HepG2 (cell line): ENCODE data around the gene SPCS1. TPM values are rescaled to one million over a fixed set of nuclear protein-coding genes. Genes with fewer than 3 reads are reported as not detected.

Source experiments
- ATAC-seq: fragments of 200-7000 bp; cut with Tn5 transposase; 3 replicates; pipeline ENCODE4 v1.9.1; 2020; ENCODE audit warnings: mild to moderate bottlenecking, moderate library complexity
- BruUV-seq: library from RNA; stranded (reverse); fragments of 400-500 nt; replicated peaks from 2 replicates; lab custom pipeline; 2021; lab: Mats Ljungman, UMichigan
- CTCF ChIA-PET: fragments of 300-600 bp; formaldehyde crosslinking; extraction: SDS; loops from one replicate; lab custom pipeline; 2021; ENCODE audit warnings: low total read pairs, inconsistent platforms, low intra/inter-chr PET ratio; lab: Yijun Ruan, JAX
- POLR2A ChIA-PET: fragments of 350-600 bp; sonication (Branson Sonifier 250); formaldehyde crosslinking; loops from one replicate; lab custom pipeline; 2020; ENCODE audit warnings: antibody characterized with exemption, inconsistent platforms; lab: Yijun Ruan, JAX
- DNase-seq: peaks from one replicate; pipeline ENCODE4 v3.0.0-alpha.2; 2015; ENCODE audit warnings: low spot score
- FAIRE-seq: peaks from 3 replicates; lab custom pipeline; 2011; peaks lifted over from hg19 to GRCh38; lab: Jason Lieb, UNC
- H2AFZ ChIP-seq: one replicate; pipeline ENCODE4 v1.6.1; 2011; ENCODE audit warnings: low read length, inconsistent platforms
- H3K27ac ChIP-seq: fragments of 300-600 bp; 3 replicates; pipeline ENCODE4 v1.8.0; 2011; ENCODE audit warnings: mixed run types, mild to moderate bottlenecking, mixed read lengths, low read length, inconsistent platforms; ENCODE audit not compliant: insufficient read depth; ENCODE audit errors: extremely low read length
- H3K27me3 ChIP-seq, 2 experiments: fragments of 200-600 bp in 1 of 2; 2 replicates in 1 of 2; 3 replicates in 1 of 2; pipeline versions ENCODE4 v1.6.0 to v1.8.0; 2011; ENCODE audit warnings: low read length in 2 of 2, mild to moderate bottlenecking in 2 of 2, moderate library complexity in 2 of 2, inconsistent platforms in 1 of 2; ENCODE audit not compliant: insufficient read depth in 2 of 2, control insufficient read depth in 1 of 2
- H3K36me3 ChIP-seq, 2 experiments: fragments of 200-600 bp in 1 of 2; replicated peaks in 1 of 2; 2 replicates in 1 of 2; 3 replicates in 1 of 2; pipeline versions ENCODE4 v1.5.1 to v1.8.0; 2011; ENCODE audit warnings: low read length in 2 of 2, inconsistent platforms in 1 of 2; ENCODE audit not compliant: insufficient read depth in 2 of 2, control insufficient read depth in 1 of 2
- H3K4me1 ChIP-seq: 2 replicates; pipeline ENCODE4 v1.5.1; 2012; ENCODE audit warnings: low read length, inconsistent platforms; ENCODE audit not compliant: insufficient read depth
- H3K4me2 ChIP-seq: 2 replicates; pipeline ENCODE4 v1.6.0; 2011; ENCODE audit warnings: low read depth, low read length, inconsistent platforms
- H3K4me3 ChIP-seq, 3 experiments: fragments of 200-600 bp in 1 of 3; sonication (generic), shearing (Covaris generic) in 1 of 3; replicated peaks in 1 of 3; 2 replicates each; pipeline ENCODE4 v1.5.1; 2011 to 2016; ENCODE audit warnings: low read length in 3 of 3, inconsistent platforms in 2 of 3, low read depth in 2 of 3, mild to moderate bottlenecking in 2 of 3, control low read depth in 1 of 3, mixed read lengths in 1 of 3; ENCODE audit not compliant: insufficient read depth in 1 of 3
- H3K79me2 ChIP-seq: one replicate; pipeline ENCODE4 v1.6.1; 2011; ENCODE audit warnings: low read length, inconsistent platforms; ENCODE audit not compliant: insufficient read depth
- H3K9ac ChIP-seq: 2 replicates; pipeline ENCODE4 v1.6.0; 2011; ENCODE audit warnings: mild to moderate bottlenecking, low read depth, low read length, inconsistent platforms; ENCODE audit not compliant: insufficient read depth
- H3K9me3 ChIP-seq: 2 replicates; pipeline ENCODE4 v1.5.1; 2012; ENCODE audit warnings: mild to moderate bottlenecking, low read length
- H4K20me1 ChIP-seq: 2 replicates; pipeline ENCODE4 v1.6.0; 2011; ENCODE audit warnings: inconsistent platforms, mild to moderate bottlenecking, low read length, moderate library complexity; ENCODE audit not compliant: insufficient read depth
- CC2D1A ChIP-seq: sonication (generic); formaldehyde crosslinking; IDR thresholded peaks from 2 replicates; pipeline ENCODE4 v1.8.1; 2023; ENCODE audit warnings: mild to moderate bottlenecking, missing genetic modification reagents
- CCDC6 ChIP-seq: sonication (generic); formaldehyde crosslinking; IDR thresholded peaks from 2 replicates; pipeline ENCODE4 v1.8.1; 2022; ENCODE audit warnings: mild to moderate bottlenecking, missing genetic modification reagents, moderate library complexity
- KLF12 ChIP-seq: sonication (generic); formaldehyde crosslinking; IDR thresholded peaks from 2 replicates; pipeline ENCODE4 v1.4.0; 2020; ENCODE audit warnings: missing genetic modification reagents, borderline replicate concordance
- NFIC ChIP-seq: IDR thresholded peaks from 2 replicates; pipeline ENCODE4 v1.6.1; 2012; ENCODE audit warnings: mild to moderate bottlenecking, low read length, inconsistent platforms
- RARA ChIP-seq: IDR thresholded peaks from 2 replicates; pipeline ENCODE4 v1.6.1; 2016; ENCODE audit warnings: missing genetic modification reagents, missing compliant biosample characterization
- RNF2 ChIP-seq: fragments of 450-650 bp; conservative IDR thresholded peaks from 2 replicates; pipeline ENCODE4 v1.6.1; 2016; ENCODE audit warnings: low read depth
- SP5 ChIP-seq: IDR thresholded peaks from 2 replicates; pipeline ENCODE4 v1.6.1; 2016; ENCODE audit warnings: low read depth, borderline replicate concordance
- ZFP82 ChIP-seq: sonication (generic); formaldehyde crosslinking; IDR thresholded peaks from 2 replicates; pipeline ENCODE4 v1.5.1; 2020; ENCODE audit warnings: mild to moderate bottlenecking, missing genetic modification reagents, borderline replicate concordance
- ZNF230 ChIP-seq: sonication (generic); formaldehyde crosslinking; IDR thresholded peaks from 2 replicates; pipeline ENCODE4 v1.4.0; 2020; ENCODE audit warnings: mild to moderate bottlenecking, missing genetic modification reagents
- ZNF33A ChIP-seq: sonication (generic); formaldehyde crosslinking; IDR thresholded peaks from 2 replicates; pipeline ENCODE4 v1.5.1; 2020; ENCODE audit warnings: missing genetic modification reagents, mild to moderate bottlenecking, moderate library complexity, borderline replicate concordance
- WGBS: methylation state at CpG from one replicate; pipeline ENCODE4 v1.1.6; 2017; ENCODE audit warnings: low lambda C conversion rate; 5-methylcytosine and 5-hydroxymethylcytosine counted together
- in situ Hi-C: cut with HindIII; loops from 2 replicates; pipeline ENCODE4 v1.10.0; 2017; ENCODE audit warnings: low pct_unique_long_range_greater_than_20kb; ENCODE audit not compliant: extremely low pct_ligation_motif_present
- intact Hi-C: fragments of 100-400 bp; cut with micrococcal nuclease; formaldehyde crosslinking; loops from one replicate; pipeline ENCODE4 v1.10.0; 2022; ENCODE audit not compliant: unreplicated experiment
- polyA plus RNA-seq, 8 experiments: library from polyadenylated mRNA; depleted of rRNA in 3 of 8; stranded (reverse) in 7 of 8; unstranded in 1 of 8; fragments of >200 nt; fragmentation: Illumina TruSeq in 4 of 8; extraction: Trizol in 4 of 8; gene quantifications; 2 replicates each; pipeline versions ENCODE4 v1.2.1 to v1.2.3, GENCODE V29; 2011 to 2016; ENCODE audit warnings: low read depth in 4 of 8, missing spikeins in 1 of 8, mixed read lengths in 1 of 8; ENCODE audit not compliant: insufficient read depth in 1 of 8
- total RNA-seq, 5 experiments: library from RNA; depleted of rRNA; stranded (reverse); fragments of >200 nt; fragmentation: Illumina TruSeq; extraction: Trizol; gene quantifications; 2 replicates each; pipeline ENCODE4 v1.2.3, GENCODE V29; 2016; ENCODE audit warnings: low read depth in 1 of 5
- TF ChIP-seq, protein P1 (sequence below): sonication (generic); formaldehyde crosslinking; IDR thresholded peaks from 2 replicates; pipeline ENCODE4 v1.4.0; 2020; ENCODE audit warnings: mild to moderate bottlenecking, missing genetic modification reagents
- TF ChIP-seq, protein P2 (sequence below): sonication (generic); formaldehyde crosslinking; IDR thresholded peaks from 2 replicates; pipeline ENCODE4 v1.4.0; 2020; ENCODE audit warnings: missing genetic modification reagents; ENCODE audit errors: not compliant biosample characterization
- TF ChIP-seq, protein P3 (sequence below): fragments of 450-650 bp; IDR thresholded peaks from 2 replicates; pipeline ENCODE4 v1.6.1; 2017; ENCODE audit warnings: mild to moderate bottlenecking
- TF ChIP-seq, protein P4 (sequence below): sonication (generic); formaldehyde crosslinking; IDR thresholded peaks from 2 replicates; pipeline ENCODE4 v1.5.0; 2020; ENCODE audit warnings: mild to moderate bottlenecking, missing genetic modification reagents, moderate library complexity

The SPCS1 gene
- total and polyA plus RNA-seq, 2 of the 13 experiments (the other 11 are each of a cell fraction or from before 2014, with no cell fraction given) = 84.6 to 120 TPM

DNA sequence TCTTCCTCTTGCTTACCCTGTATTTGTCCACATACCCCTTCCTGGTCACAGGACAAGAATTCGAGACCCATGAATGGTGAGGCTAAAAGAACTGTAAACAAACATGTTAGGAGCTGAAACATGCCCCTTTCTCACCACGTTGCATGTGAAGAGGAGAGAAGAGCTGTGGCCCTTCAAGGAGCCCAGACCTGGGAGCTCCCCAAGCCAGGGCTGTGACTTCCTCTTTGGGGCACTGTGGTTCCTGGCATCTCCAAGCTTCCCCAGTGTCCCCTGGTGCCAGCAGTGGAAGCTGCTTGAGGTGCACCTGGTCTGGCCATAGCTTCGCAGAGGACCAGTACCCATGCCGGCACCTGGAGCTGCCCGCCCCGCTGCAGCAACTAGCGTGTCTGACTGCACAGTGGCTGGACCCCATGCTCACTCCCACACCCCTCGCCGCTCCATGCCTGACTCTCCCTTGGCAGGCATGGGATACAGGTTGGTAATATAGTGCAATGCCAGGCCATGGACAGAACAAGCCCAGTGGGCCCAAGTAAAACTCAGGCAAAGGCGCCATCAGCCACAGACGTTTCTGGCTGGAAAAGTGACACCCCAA lies 9.9 kb downstream of the SPCS1 start:
- Histone ChIP-seq H3K27ac (no peak overlapping the region), H4K20me1 (no peaks in the 10 kb centered on the region), H3K36me3 (peaks cover 1 to 5% of the 10 kb centered on the region in 2 experiments; a peak in 1 of 5 replicates), H3K4me3 (no peak overlapping the region), H3K79me2 (no peaks in the 10 kb centered on the region), H3K4me1 (peaks cover 36% of the 10 kb centered on the region), H3K9ac (no peak overlapping the region), H3K27me3 (no peaks in the 10 kb centered on the region), H3K4me2 (no peak overlapping the region), H2AFZ (no peak overlapping the region), H3K9me3 (no peaks in the 10 kb centered on the region)
- FAIRE-seq (no peak), ATAC-seq (no peak), DNase-seq (no peak)
- no TSS peak for BruUV-seq
- POLR2A ChIA-PET = interaction anchor here (1.4 kb wide), 1 partner anchor 11 kb away, joined by 4 read pairs; no protein-coding TSS in a partner anchor
- WGBS = 94% methylated on average over 10 of the region's 11 CpGs
- in situ Hi-C loops = no loop called here
- intact Hi-C loops = no loop called here
- CTCF ChIA-PET = no interaction called here
- TF ChIP-seq, protein P1, sequence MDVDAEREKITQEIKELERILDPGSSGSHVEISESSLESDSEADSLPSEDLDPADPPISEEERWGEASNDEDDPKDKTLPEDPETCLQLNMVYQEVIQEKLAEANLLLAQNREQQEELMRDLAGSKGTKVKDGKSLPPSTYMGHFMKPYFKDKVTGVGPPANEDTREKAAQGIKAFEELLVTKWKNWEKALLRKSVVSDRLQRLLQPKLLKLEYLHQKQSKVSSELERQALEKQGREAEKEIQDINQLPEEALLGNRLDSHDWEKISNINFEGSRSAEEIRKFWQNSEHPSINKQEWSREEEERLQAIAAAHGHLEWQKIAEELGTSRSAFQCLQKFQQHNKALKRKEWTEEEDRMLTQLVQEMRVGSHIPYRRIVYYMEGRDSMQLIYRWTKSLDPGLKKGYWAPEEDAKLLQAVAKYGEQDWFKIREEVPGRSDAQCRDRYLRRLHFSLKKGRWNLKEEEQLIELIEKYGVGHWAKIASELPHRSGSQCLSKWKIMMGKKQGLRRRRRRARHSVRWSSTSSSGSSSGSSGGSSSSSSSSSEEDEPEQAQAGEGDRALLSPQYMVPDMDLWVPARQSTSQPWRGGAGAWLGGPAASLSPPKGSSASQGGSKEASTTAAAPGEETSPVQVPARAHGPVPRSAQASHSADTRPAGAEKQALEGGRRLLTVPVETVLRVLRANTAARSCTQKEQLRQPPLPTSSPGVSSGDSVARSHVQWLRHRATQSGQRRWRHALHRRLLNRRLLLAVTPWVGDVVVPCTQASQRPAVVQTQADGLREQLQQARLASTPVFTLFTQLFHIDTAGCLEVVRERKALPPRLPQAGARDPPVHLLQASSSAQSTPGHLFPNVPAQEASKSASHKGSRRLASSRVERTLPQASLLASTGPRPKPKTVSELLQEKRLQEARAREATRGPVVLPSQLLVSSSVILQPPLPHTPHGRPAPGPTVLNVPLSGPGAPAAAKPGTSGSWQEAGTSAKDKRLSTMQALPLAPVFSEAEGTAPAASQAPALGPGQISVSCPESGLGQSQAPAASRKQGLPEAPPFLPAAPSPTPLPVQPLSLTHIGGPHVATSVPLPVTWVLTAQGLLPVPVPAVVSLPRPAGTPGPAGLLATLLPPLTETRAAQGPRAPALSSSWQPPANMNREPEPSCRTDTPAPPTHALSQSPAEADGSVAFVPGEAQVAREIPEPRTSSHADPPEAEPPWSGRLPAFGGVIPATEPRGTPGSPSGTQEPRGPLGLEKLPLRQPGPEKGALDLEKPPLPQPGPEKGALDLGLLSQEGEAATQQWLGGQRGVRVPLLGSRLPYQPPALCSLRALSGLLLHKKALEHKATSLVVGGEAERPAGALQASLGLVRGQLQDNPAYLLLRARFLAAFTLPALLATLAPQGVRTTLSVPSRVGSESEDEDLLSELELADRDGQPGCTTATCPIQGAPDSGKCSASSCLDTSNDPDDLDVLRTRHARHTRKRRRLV = no peak
- TF ChIP-seq, protein P2, sequence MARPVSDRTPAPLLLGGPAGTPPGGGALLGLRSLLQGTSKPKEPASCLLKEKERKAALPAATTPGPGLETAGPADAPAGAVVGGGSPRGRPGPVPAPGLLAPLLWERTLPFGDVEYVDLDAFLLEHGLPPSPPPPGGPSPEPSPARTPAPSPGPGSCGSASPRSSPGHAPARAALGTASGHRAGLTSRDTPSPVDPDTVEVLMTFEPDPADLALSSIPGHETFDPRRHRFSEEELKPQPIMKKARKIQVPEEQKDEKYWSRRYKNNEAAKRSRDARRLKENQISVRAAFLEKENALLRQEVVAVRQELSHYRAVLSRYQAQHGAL (CRISPR knock-in tag) = no peak
- no peak for TF ChIP-seq SP5 (CRISPR knock-in tag)
- TF ChIP-seq RNF2 = no peak
- no peak for TF ChIP-seq ZFP82 (CRISPR knock-in tag)
- TF ChIP-seq CC2D1A (CRISPR knock-in tag) = no peak
- TF ChIP-seq, protein P3, sequence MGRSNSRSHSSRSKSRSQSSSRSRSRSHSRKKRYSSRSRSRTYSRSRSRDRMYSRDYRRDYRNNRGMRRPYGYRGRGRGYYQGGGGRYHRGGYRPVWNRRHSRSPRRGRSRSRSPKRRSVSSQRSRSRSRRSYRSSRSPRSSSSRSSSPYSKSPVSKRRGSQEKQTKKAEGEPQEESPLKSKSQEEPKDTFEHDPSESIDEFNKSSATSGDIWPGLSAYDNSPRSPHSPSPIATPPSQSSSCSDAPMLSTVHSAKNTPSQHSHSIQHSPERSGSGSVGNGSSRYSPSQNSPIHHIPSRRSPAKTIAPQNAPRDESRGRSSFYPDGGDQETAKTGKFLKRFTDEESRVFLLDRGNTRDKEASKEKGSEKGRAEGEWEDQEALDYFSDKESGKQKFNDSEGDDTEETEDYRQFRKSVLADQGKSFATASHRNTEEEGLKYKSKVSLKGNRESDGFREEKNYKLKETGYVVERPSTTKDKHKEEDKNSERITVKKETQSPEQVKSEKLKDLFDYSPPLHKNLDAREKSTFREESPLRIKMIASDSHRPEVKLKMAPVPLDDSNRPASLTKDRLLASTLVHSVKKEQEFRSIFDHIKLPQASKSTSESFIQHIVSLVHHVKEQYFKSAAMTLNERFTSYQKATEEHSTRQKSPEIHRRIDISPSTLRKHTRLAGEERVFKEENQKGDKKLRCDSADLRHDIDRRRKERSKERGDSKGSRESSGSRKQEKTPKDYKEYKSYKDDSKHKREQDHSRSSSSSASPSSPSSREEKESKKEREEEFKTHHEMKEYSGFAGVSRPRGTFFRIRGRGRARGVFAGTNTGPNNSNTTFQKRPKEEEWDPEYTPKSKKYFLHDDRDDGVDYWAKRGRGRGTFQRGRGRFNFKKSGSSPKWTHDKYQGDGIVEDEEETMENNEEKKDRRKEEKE = no peak
- TF ChIP-seq ZNF33A (CRISPR knock-in tag) = no peak
- no peak for TF ChIP-seq KLF12
- no peak for TF ChIP-seq ZNF230
- no peak for TF ChIP-seq CCDC6 (CRISPR knock-in tag)
- TF ChIP-seq, protein P4, sequence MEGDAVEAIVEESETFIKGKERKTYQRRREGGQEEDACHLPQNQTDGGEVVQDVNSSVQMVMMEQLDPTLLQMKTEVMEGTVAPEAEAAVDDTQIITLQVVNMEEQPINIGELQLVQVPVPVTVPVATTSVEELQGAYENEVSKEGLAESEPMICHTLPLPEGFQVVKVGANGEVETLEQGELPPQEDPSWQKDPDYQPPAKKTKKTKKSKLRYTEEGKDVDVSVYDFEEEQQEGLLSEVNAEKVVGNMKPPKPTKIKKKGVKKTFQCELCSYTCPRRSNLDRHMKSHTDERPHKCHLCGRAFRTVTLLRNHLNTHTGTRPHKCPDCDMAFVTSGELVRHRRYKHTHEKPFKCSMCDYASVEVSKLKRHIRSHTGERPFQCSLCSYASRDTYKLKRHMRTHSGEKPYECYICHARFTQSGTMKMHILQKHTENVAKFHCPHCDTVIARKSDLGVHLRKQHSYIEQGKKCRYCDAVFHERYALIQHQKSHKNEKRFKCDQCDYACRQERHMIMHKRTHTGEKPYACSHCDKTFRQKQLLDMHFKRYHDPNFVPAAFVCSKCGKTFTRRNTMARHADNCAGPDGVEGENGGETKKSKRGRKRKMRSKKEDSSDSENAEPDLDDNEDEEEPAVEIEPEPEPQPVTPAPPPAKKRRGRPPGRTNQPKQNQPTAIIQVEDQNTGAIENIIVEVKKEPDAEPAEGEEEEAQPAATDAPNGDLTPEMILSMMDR (CRISPR knock-in tag) = no peak
- TF ChIP-seq RARA (CRISPR knock-in tag) = no peak
- TF ChIP-seq NFIC = no peak
